Endothelial cell of umbilical vein (primary cell): ENCODE results near the gene UBXN6. TPM values are rescaled to one million over a fixed set of nuclear protein-coding genes. Genes with fewer than 3 reads are reported as not detected.
A peak's percentile ranks its signal among the peaks of the same experiment; 100 is the strongest.

Source experiments
- BruUV-seq: library from RNA; stranded (reverse); fragments of 400-500 nt; replicated peaks from 2 replicates; lab custom pipeline; 2021; lab: Mats Ljungman, UMichigan
- CTCF ChIA-PET: fragments of 300-600, 350-600 bp; sonication (Branson Sonifier 250); formaldehyde crosslinking; loops from one replicate; lab custom pipeline; 2021; ENCODE audit warnings: antibody characterized with exemption, inconsistent platforms; lab: Charles Lee
- POLR2A ChIA-PET: fragments of 300-600, 350-600 bp; sonication (Branson Sonifier 250); formaldehyde crosslinking; loops from one replicate; lab custom pipeline; 2021; ENCODE audit warnings: antibody characterized with exemption, inconsistent platforms; lab: Charles Lee
- DNase-seq: peaks from one replicate; pipeline ENCODE4 v3.0.0-alpha.2; 2011; ENCODE audit warnings: low read depth, low spot score
- FAIRE-seq: peaks from 2 replicates; lab custom pipeline; 2011; peaks lifted over from hg19 to GRCh38; lab: Jason Lieb, UNC
- H2AFZ ChIP-seq: 2 replicates; pipeline ENCODE4 v1.6.0; 2012; ENCODE audit warnings: low read depth, low read length, control low read depth, inconsistent platforms
- H3K27ac ChIP-seq: 2 replicates; pipeline ENCODE4 v1.5.1; 2011; ENCODE audit warnings: low read depth, mild to moderate bottlenecking, control low read depth, low read length, moderate library complexity; ENCODE audit not compliant: insufficient read depth
- H3K27me3 ChIP-seq, 2 experiments: 2 replicates each; pipeline versions ENCODE4 v1.6.0 to v1.6.1; 2011; ENCODE audit warnings: low read length in 2 of 2, mixed read lengths in 1 of 2; ENCODE audit not compliant: control insufficient read depth in 2 of 2, insufficient read depth in 2 of 2
- H3K36me3 ChIP-seq, 2 experiments: 2 replicates in 1 of 2; 3 replicates in 1 of 2; pipeline ENCODE4 v1.5.1; 2011; ENCODE audit warnings: low read length in 2 of 2, mild to moderate bottlenecking in 1 of 2, moderate library complexity in 1 of 2; ENCODE audit not compliant: control insufficient read depth in 2 of 2, insufficient read depth in 2 of 2; ENCODE audit errors: extremely low read depth in 1 of 2
- H3K4me1 ChIP-seq: 3 replicates; pipeline ENCODE4 v1.5.1; 2011; ENCODE audit warnings: mild to moderate bottlenecking, low read length; ENCODE audit not compliant: control insufficient read depth, insufficient read depth; ENCODE audit errors: extremely low read depth
- H3K4me2 ChIP-seq: 2 replicates; pipeline ENCODE4 v1.6.1; 2011; ENCODE audit warnings: low read length, control low read depth, mixed read lengths; ENCODE audit not compliant: insufficient read depth
- H3K4me3 ChIP-seq, 3 experiments: fragments of 200-600 bp in 1 of 3; sonication (generic), shearing (Covaris generic) in 1 of 3; replicated peaks in 1 of 3; 2 replicates each; pipeline ENCODE4 v1.5.1; 2011 to 2016; ENCODE audit warnings: control low read depth in 3 of 3, low read length in 3 of 3, mild to moderate bottlenecking in 2 of 3, inconsistent platforms in 1 of 3, low read depth in 1 of 3, moderate library complexity in 1 of 3; ENCODE audit not compliant: insufficient read depth in 1 of 3
- H3K79me2 ChIP-seq: 2 replicates; pipeline ENCODE4 v1.6.0; 2012; ENCODE audit warnings: low read length, inconsistent platforms; ENCODE audit not compliant: control insufficient read depth, insufficient read depth
- H3K9ac ChIP-seq: replicated peaks from 2 replicates; pipeline ENCODE3; 2011; ENCODE audit warnings: low read length, control low read depth; ENCODE audit not compliant: insufficient read depth; ENCODE audit errors: extremely low read depth
- H3K9me1 ChIP-seq: replicated peaks from 3 replicates; pipeline ENCODE4 v1.6.0; 2011; ENCODE audit warnings: mild to moderate bottlenecking, low read length; ENCODE audit not compliant: control insufficient read depth, insufficient read depth; ENCODE audit errors: extremely low read depth
- H3K9me3 ChIP-seq: replicated peaks from 2 replicates; pipeline ENCODE4 v1.5.1; 2012; ENCODE audit warnings: low read length, inconsistent platforms; ENCODE audit not compliant: control insufficient read depth, insufficient read depth
- H4K20me1 ChIP-seq: replicated peaks from 2 replicates; pipeline ENCODE3; 2011; ENCODE audit warnings: mild to moderate bottlenecking, low read length; ENCODE audit not compliant: control insufficient read depth, insufficient read depth; ENCODE audit errors: extremely low read depth
- EZH2 ChIP-seq: IDR thresholded peaks from 2 replicates; pipeline ENCODE4 v1.6.1; 2012; ENCODE audit warnings: borderline replicate concordance, low read depth, mild to moderate bottlenecking, moderate library complexity, low read length, inconsistent platforms; ENCODE audit not compliant: severe bottlenecking
- FOS ChIP-seq: IDR thresholded peaks from 2 replicates; pipeline ENCODE4 v1.6.1; 2011; ENCODE audit warnings: mild to moderate bottlenecking, low read length, moderate library complexity, borderline replicate concordance; ENCODE audit not compliant: insufficient read depth
- GATA2 ChIP-seq: IDR thresholded peaks from 2 replicates; pipeline ENCODE4 v1.7.0; 2011; ENCODE audit warnings: low read depth, mild to moderate bottlenecking, moderate library complexity, mixed read lengths, low read length; ENCODE audit not compliant: insufficient read length, insufficient read depth
- JUN ChIP-seq: IDR thresholded peaks from 2 replicates; pipeline ENCODE4 v1.6.1; 2011; ENCODE audit warnings: borderline replicate concordance, low read depth; ENCODE audit not compliant: insufficient read length, insufficient read depth
- MAX ChIP-seq: IDR thresholded peaks from 2 replicates; pipeline ENCODE4 v1.6.1; 2011; ENCODE audit not compliant: insufficient read depth, insufficient read length
- POLR2A ChIP-seq: IDR thresholded peaks from 2 replicates; pipeline ENCODE4 v1.6.1; 2012; ENCODE audit warnings: low read depth, mild to moderate bottlenecking, control low read depth, low read length
- POLR2AphosphoS5 ChIP-seq: IDR thresholded peaks from 2 replicates; pipeline ENCODE4 v1.6.1; 2012; ENCODE audit warnings: low read depth, mild to moderate bottlenecking, control low read depth, low read length, moderate library complexity; ENCODE audit not compliant: insufficient read depth
- dilution Hi-C: fragments of 300-500 bp; cut with MboI; formaldehyde crosslinking; loops from one replicate; pipeline ENCODE4 v1.15.0; 2019; ENCODE audit warnings: low sequenced_read_pairs; ENCODE audit not compliant: extremely low pct_ligation_motif_present
- intact Hi-C: fragments of 100-400 bp; cut with micrococcal nuclease; formaldehyde crosslinking; loops from one replicate; pipeline ENCODE4 v1.10.0; 2022
- polyA plus RNA-seq, 4 experiments: library from polyadenylated mRNA; depleted of rRNA in 3 of 4; stranded (reverse) in 3 of 4; unstranded in 1 of 4; fragments of >200 nt; gene quantifications; 2 replicates each; pipeline versions ENCODE4 v1.2.1 to v1.2.3, GENCODE V29; 2011 to 2012; ENCODE audit warnings: missing spikeins in 1 of 4
- total RNA-seq: library from RNA; stranded (reverse); gene quantifications from 2 replicates; pipeline ENCODE4 v1.2.3, GENCODE V29; 2021
- TF ChIP-seq, protein P1 (sequence below), 2 donors: IDR thresholded peaks; 1 replicate in 1 of 2; 2 replicates in 1 of 2; pipeline ENCODE4 v1.5.1; 2011; ENCODE audit warnings: low read length in 2 of 2, mild to moderate bottlenecking in 2 of 2, moderate library complexity in 2 of 2, control low read depth in 1 of 2, inconsistent platforms in 1 of 2, low read depth in 1 of 2; ENCODE audit not compliant: insufficient read depth in 1 of 2; ENCODE audit errors: extremely low read depth in 1 of 2

UBXN6 gene
- total and polyA plus RNA-seq, 2 donors (not counting 3 experiments of a cell fraction or from before 2014, with no cell fraction given): 78.5 to 93.7 TPM

GRCh38 chr19:4506449-4507149 is 49.0 kb upstream of the UBXN6 start:
- peak; percentile 69 for DNase-seq
- no TSS peak for BruUV-seq
- Histone ChIP-seq H2AFZ (no peak overlapping the region), H3K9me1 (no peaks in the 10 kb centered on the region), H3K9ac (no peak overlapping the region), H4K20me1 (no peaks in the 10 kb centered on the region), H3K36me3 (peaks cover 3 to 13% of the 10 kb centered on the region in 2 experiments), H3K27me3 (no peaks in the 10 kb centered on the region), H3K79me2 (no peaks in the 10 kb centered on the region), H3K4me2 (no peak overlapping the region), H3K4me3 (no peak overlapping the region), H3K9me3 (no peaks in the 10 kb centered on the region), H3K27ac (peak overlapping the region; percentile 7), H3K4me1 (peaks cover 10% of the 10 kb centered on the region)
- POLR2A ChIA-PET: interaction anchor here (0.6 kb wide), 1 partner anchor 151 kb away, joined by 5 read pairs; no protein-coding TSS in a partner anchor
- peak; percentile 88 for FAIRE-seq
- intact Hi-C loops (no loop called here), dilution Hi-C loops (no loop called here)
- TF ChIP-seq POLR2AphosphoS5 (peak; percentile 31), JUN (peak; percentile 63), FOS (peak; percentile 88), POLR2A (no peak), GATA2 (no peak), EZH2 (no peak), MAX (no peak)
- TF ChIP-seq, protein P1, sequence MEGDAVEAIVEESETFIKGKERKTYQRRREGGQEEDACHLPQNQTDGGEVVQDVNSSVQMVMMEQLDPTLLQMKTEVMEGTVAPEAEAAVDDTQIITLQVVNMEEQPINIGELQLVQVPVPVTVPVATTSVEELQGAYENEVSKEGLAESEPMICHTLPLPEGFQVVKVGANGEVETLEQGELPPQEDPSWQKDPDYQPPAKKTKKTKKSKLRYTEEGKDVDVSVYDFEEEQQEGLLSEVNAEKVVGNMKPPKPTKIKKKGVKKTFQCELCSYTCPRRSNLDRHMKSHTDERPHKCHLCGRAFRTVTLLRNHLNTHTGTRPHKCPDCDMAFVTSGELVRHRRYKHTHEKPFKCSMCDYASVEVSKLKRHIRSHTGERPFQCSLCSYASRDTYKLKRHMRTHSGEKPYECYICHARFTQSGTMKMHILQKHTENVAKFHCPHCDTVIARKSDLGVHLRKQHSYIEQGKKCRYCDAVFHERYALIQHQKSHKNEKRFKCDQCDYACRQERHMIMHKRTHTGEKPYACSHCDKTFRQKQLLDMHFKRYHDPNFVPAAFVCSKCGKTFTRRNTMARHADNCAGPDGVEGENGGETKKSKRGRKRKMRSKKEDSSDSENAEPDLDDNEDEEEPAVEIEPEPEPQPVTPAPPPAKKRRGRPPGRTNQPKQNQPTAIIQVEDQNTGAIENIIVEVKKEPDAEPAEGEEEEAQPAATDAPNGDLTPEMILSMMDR (IDR thresholded peaks at IDR 0.05; ENCODE audit: extremely low read depth in 1 of 2, insufficient read depth in 1 of 2, low read depth in 1 of 2, low read length in 2 of 2): no peak
- CTCF ChIA-PET: interaction anchor here (1.0 to 4.7 kb wide), 2 partner anchors 10 to 18 kb away, joined by 7 to 54 read pairs; no protein-coding TSS in a partner anchor
